ENCODE data around the gene FGFR1OP2.

Gene FGFR1OP2

DNA sequence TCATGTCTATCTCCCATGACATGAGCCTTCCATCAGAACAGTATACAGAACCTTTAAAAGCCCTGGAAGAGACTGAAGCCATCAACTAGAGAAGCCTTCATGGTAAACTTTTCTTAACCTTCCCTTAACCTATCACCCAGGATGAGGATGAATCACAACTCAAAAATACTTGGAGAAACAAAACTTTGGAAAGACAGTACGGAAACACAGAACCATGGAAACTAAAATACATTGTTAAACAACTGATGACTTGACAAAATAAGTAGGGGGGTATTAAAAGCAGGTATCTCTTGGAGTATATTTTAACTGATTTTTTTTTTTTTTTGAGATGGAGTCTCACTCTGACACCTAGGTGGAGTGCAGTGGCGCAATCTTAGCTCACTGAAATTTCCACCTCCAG, 67.2 kb downstream of the FGFR1OP2 start:
- no peak for DNase-seq

DNA sequence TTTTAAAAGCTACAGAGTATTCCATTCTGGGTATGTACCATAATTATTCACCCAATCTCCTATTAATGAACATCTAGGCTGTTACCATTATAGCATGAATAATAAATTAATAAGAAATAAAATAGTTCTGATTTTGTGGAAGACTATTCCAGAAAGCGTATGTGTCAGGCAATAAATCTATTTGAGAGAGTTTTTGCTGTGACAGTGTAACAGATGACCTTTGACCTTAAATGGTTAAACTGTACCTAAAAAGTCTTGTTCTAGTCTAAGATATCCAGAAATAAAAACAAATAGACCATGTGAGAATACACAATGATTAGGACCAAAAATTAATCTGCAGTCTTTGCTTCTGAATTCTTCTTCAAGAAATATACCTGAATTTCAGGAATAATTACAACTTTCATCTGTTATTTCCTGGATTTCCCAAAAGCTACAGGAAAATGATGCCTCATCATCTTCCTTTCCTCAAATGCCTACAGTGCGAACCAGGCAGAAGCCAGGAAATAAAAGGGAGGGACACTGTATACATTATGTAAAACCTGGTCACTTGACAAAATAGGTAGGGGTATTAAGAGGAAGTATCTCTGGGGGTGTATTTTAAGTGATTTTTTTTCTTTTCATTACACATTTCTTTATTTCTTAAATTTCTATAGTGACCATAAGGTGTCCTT, 68.7 kb downstream of the FGFR1OP2 start:
- no peak for DNase-seq

DNA sequence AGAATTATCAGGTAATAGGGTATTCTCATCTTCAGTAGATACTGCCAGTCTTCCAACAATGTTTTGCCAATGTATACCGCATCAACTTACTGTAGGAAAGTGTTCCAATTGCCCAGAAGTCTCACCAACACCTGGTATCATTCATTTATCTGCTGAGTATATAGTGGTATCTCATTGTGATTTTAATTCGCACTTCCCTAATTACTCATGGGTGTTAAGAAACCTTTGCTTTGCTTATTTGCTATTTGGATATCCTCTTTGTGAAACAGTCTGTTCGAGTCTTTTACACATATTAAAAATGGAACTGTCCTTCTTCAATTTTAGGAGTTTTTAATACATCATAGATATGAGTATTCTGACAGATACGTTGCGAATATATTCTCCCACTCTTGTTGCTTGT, 69.8 kb downstream of the FGFR1OP2 start:
- no peak for DNase-seq

DNA sequence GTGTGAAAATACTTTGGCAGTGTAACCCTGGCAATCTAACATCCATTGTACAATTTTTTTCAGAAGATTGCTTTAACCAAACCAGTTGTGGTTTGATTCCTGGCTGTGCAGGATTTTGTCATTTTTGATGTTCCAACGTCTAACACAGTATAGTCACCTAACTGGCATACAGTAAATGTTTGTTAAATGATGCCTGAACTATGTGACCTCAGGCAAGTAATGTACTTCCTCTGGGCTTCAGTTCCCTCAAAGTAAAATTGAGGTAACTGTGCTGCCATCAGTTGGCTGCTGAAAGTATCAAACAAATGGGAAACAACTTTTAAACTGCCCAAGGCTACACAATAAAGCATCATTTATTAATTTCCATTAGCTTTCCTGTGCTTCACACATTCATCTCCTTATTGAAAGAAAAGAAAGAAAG, 71.6 kb downstream of the FGFR1OP2 start:
- no peak for DNase-seq

DNA sequence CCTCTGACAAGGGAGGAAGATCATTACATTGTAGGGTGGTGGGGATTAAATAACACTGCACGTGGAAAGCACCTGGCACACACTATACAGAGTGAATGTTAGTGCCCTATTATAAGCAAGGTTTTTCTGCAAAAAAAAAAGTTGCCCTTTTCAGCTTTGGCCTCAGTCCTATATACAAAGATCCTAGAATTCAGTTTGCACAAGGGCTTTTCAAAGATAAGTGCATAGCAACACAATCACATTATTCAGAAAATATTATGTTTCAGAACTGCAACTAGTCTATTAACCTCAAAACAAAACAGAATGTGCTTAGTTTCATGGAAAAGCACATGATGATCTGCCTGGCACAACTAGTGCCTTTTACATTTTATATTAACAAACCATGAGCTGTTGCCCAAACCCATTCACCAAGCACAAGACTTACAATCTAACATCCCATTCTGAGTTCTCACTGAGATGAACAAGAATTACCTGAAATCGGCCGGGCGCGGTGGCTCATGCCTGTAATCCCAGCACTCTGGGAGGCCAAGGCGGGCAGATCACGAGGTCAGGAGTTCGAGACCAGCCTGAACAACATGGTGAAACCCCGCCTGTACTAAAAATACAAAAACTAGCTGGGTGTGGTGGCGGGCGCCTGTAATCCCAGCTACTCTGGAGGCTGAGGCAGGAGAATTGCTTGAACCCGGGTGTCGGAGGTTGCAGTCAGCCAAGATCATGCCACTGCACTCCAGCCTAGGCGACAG, 74.1 kb downstream of the FGFR1OP2 start:
- no peak for DNase-seq

DNA sequence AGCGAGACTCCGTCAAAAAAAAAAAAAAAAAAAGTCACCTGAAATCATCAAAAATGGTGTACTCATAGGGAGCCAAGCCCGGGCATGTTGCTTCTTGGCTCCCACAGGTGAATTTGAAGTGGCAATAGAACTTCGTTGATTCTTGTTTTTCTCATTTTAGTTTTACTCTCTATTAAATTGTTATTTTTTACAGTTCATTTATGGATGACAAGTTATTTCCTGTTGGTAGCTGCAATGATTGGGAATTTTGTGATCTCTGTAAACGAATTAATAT, 74.6 kb downstream of the FGFR1OP2 start:
- no peak for DNase-seq

DNA sequence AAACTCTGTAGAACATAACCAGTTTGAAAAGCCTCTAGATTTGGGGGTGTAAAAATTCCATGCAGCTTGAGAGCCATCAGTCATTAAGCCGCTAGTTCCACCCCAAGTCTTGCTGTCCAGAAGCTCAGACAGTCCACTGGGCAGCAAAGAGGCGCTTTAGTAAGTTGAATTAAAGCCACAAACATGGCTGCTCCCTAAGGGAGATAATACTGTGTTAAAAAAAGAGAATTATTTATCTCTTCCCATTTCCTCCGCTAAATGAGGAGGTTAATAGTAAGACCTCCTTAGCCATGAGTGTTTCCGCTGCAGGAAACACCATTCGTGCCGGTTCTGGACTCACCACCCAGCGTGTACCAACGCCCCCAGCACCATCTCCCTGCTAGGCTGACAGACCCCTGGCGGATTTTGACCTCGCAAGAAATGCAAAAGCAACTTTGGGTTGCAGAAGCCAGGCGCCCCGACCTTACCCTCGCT, 75.4 kb downstream of the FGFR1OP2 start:
- peak; percentile 29 for DNase-seq

DNA sequence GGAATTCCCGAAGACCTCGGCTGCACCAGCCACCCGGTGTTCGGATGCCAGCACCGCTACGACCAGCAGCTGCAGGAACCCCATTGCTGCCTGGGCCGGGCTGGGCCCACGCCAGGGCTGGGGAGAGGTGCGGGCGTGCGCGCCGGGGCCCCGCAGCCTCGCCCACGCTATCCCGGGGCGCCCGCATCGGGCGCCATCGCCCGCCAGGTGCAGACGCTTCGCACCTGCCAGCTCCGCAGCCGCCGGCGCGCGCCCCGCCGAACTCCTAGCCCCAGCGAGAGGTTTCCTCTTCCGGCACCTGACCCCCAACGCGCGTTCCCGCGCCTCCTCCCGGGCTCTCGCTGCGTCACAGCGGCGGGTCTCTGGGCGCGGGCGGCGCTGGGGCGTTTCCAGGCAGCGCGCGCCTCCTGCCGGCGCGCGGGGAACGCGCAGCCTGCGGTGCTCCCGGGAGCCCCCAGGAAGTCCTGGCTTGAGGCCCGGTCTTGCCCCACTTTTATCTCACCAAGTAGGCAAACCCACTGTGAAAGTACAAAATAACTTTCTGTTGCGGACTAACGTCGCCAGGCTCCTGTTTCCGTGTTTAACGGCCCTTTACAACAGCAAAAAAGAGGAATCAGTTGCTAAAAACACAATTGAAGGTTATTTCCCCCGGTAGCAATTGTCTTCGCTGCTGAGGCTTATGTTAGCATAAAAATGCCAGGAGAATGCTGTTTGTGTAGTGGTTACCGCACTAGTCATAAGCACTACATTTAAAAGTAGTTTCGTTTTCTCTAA, 76.0 kb downstream of the FGFR1OP2 start, which contains the start of gene TM7SF3:
TSS of gene TM7SF3 (minus strand) at position 300 of the 774 bp plus-strand sequence. CDS start at position 84, 216 bp downstream.
- peak; percentile 76 for DNase-seq

DNA sequence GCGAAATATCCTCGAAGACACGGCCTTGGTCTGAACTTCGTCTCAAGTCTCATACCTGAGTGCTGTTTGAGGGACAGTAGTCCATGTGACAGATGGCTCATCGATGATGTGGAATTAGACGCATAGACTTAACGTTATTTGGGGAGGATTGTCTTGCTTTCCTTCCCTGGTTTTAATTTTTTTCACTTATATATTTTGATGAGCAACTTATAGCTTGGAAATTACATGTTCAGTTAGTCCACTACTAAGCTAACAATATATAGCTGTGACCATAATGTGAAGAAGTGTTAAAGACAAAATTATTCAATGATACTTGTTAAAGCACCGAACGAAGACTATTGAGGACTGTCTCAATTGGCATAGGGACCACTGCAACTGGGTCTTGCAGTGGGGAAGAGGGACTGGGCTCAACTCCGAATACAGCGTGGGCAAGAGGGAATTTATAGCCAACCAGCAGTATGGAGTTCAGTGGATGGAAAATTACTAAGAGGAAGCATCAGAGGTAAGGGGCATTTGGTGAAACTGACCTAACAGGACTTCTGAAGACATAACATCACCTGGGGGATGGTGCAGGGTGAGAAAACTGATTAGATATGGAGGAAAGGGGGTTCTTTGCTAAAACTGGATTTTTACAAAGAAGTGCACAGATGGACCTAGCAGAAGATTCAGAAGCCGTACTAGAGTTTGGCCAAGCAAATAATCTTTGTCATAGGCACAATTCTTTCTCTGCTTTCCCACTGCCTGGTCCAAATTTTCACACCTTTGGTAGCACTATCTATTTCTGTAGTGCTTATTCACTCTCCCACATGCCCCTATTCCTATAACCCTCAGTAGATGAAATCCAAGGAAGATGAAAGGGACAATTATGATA, 76.8 kb downstream of the FGFR1OP2 start:
- DNase-seq = no peak

DNA sequence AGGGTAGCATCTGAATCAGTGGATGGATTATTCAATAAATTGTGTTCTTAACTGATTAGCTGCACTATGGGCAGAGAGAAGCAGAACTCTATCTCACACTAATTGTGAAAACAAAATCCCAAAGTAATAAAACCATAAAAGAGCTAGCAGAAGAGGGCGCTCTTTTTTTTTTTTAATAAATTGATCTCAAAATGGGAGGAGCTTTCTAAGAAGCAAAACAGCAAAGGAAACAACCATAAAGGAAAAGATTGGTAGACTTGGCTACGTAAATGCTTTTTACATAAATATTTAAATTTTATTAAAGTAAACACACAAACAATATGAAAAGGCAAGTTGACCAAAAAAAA, 77.4 kb downstream of the FGFR1OP2 start:
- DNase-seq = peak; percentile 18
